SH-SY5Y (cell line): Measurements from ENCODE around the gene USP32.

Experiments
- GATA2 ChIP-seq: IDR thresholded peaks from 2 replicates; pipeline ENCODE4 v1.6.1; 2011; ENCODE audit warnings: mild to moderate bottlenecking, low read depth, low read length
- GATA3 ChIP-seq: IDR thresholded peaks from 2 replicates; pipeline ENCODE4 v1.6.1; 2011; ENCODE audit warnings: low read depth, mild to moderate bottlenecking, low read length, moderate library complexity

GRCh38 chr17:60372790-60373483, 19.0 kb downstream of the USP32 start:
- no peak for TF ChIP-seq GATA3
- TF ChIP-seq GATA2, result no peak
